ENCODE results near the gene RNASE2. TPM values are rescaled to one million over a fixed set of nuclear protein-coding genes. Genes with fewer than 3 reads are reported as not detected.
"Not testable (repeated sequence)": the region's sequence is repeated elsewhere in the genome, so short reads cannot be mapped to it uniquely, and the experiment has no call there.

Gene RNASE2
- total RNA-seq, result 1 to 10 TPM in 5 of 6 donors, not detected in 1; 1.3 to 8.3 (median 4.9) TPM

DNA sequence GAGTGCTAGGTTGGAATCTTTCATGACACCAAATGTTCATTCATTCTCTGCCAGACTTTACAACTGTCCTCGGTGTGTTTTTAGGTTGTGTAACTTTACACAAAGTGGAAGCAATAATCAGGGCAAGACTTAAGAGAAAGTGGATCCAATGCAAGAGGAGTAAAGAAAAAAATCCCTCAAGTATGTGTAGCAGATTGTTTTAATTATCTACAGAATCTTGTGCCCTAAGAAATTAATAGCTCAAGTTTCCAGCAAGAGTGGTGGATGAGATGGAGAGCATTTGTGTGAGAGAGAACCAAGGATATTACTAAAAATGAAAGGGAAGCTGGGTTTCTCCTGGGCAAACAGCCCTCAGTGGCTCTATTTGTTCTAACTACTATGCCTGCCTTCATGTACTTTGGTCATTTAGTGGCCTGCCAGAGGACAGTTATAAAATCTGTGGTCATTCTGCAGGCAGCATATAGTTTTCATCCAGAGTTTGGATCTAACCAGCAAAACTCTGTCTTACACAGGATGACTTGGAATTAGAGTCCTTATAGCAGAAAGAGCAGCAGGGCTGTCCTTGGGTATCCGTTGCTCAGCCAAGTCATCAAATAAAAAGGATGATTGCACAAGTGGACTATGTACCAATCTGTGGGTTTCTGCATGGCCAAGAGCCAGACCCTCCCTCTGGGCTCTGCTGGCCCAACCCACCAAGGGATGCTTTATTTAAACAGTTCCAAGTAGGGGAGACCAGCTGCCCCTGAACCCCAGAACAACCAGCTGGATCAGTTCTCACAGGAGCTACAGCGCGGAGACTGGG is at the start of gene RNASE2:
Gene RNASE2, plus strand, starts transcription at position 752 of the 802 bp plus-strand sequence. CDS start 285 bp downstream, outside the sequence.
- not testable (repeated sequence) for H3K4me1 ChIP-seq, H3K9me3 ChIP-seq, H3K27ac ChIP-seq, H3K4me3 ChIP-seq, DNase-seq, H3K27me3 ChIP-seq, H3K36me3 ChIP-seq
- WGBS, 2 donors, result 49 to 62% methylated on average over 4 of the region's 4 CpGs
- peak in 1 of 2 donors; percentile 55 for ATAC-seq (ENCODE audit: low FRiP score in 2 of 2)

DNA sequence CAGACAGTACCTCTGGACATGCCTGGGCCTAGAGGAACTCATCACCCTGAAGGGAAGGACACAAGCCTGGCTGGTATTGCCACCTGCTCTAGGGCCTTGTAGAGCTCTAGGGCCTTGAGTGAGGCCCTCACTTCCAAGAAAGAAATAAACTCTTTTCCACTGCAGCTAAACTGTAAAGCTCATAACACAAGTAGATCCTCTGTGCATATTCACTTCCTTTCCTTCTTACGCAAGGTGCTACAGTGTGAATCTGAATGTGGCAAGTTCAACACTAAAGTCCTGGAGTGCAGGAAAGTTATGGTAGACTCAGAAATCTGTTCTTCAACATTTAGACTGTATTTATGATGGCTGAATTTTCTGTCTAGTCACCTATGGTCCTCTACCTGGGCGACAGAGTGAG is 49.6 kb upstream of the RNASE2 start:
- Histone ChIP-seq H3K36me3 (no peaks in the 10 kb centered on the region), H3K4me1 (no peaks in the 10 kb centered on the region), H3K27me3 (no peaks in the 10 kb centered on the region), H3K4me3 (no peak overlapping the region), H3K9me3 (no peaks in the 10 kb centered on the region), H3K27ac (no peak overlapping the region)
- DNase-seq (no peak), ATAC-seq (ENCODE audit: low FRiP score in 2 of 2) (no peak)
- TF ChIP-seq POLR2A (IDR thresholded peaks at IDR 0.05) (no peak), EP300 (IDR thresholded peaks at IDR 0.05) (no peak), POLR2AphosphoS5 (IDR thresholded peaks at IDR 0.05) (no peak)
- TF ChIP-seq, protein P1, sequence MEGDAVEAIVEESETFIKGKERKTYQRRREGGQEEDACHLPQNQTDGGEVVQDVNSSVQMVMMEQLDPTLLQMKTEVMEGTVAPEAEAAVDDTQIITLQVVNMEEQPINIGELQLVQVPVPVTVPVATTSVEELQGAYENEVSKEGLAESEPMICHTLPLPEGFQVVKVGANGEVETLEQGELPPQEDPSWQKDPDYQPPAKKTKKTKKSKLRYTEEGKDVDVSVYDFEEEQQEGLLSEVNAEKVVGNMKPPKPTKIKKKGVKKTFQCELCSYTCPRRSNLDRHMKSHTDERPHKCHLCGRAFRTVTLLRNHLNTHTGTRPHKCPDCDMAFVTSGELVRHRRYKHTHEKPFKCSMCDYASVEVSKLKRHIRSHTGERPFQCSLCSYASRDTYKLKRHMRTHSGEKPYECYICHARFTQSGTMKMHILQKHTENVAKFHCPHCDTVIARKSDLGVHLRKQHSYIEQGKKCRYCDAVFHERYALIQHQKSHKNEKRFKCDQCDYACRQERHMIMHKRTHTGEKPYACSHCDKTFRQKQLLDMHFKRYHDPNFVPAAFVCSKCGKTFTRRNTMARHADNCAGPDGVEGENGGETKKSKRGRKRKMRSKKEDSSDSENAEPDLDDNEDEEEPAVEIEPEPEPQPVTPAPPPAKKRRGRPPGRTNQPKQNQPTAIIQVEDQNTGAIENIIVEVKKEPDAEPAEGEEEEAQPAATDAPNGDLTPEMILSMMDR (IDR thresholded peaks at IDR 0.05), result no peak
- WGBS, 2 donors, result 77 to 82% methylated on average over 2 of the region's 2 CpGs

DNA sequence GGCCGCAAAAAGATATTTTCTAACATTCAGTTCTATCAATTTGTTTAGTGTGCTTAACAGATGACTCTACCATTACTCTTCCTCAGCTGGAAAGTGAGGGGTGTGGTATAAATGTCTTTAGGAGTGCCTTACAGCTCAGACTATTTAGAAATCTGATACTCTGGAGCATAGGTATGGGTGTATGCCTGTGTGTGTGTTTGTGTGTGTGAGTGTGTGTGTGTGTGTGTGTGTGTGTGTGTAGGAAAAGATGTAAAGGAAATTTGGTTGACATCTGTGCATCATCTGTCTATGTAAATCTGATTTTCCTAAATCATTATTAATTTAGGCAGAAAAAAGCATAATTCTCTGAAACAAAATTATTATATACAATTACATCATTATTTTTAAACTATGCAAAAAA is 48.1 kb upstream of the RNASE2 start:
- Histone ChIP-seq H3K27ac (no peak overlapping the region), H3K27me3 (no peaks in the 10 kb centered on the region), H3K36me3 (no peaks in the 10 kb centered on the region), H3K9me3 (no peaks in the 10 kb centered on the region), H3K4me3 (no peak overlapping the region), H3K4me1 (no peaks in the 10 kb centered on the region)
- DNase-seq (no peak), ATAC-seq (ENCODE audit: low FRiP score in 2 of 2) (no peak)
- TF ChIP-seq EP300 (IDR thresholded peaks at IDR 0.05) (no peak), POLR2A (IDR thresholded peaks at IDR 0.05) (no peak), POLR2AphosphoS5 (IDR thresholded peaks at IDR 0.05) (no peak)
- TF ChIP-seq, protein P1 (IDR thresholded peaks at IDR 0.05), result no peak
- WGBS, 2 donors, result 86 to 95% methylated on average over 1 of the region's 1 CpG

DNA sequence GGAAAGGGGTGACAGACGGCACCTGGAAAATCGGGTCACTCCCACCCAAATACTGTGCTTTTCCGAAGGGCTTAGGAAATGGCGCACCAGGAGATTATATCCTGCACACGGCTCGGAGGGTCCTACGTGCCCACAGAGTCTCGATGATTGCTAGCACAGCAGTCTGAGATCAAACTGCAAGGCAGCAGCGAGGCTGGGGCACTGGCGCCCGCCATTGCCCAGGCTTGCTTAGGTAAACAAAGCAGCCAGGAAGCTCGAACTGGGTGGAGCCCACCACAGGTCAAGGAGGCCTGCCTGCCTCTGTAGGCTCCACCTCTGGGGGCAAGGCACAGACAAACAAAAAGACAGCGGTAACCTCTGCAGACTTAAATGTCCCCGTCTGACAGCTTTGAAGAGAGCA is 44.5 kb upstream of the RNASE2 start:
- H3K4me3 ChIP-seq; ATAC-seq (ENCODE audit: low FRiP score in 2 of 2); H3K4me1 ChIP-seq; H3K27me3 ChIP-seq; H3K27ac ChIP-seq; H3K36me3 ChIP-seq; H3K9me3 ChIP-seq: not testable (repeated sequence)
- 75 to 81% methylated on average over 9 to 10 of the region's 14 CpGs for WGBS, 2 donors
- peak in 1 of 2 donors; percentile 38 for DNase-seq

DNA sequence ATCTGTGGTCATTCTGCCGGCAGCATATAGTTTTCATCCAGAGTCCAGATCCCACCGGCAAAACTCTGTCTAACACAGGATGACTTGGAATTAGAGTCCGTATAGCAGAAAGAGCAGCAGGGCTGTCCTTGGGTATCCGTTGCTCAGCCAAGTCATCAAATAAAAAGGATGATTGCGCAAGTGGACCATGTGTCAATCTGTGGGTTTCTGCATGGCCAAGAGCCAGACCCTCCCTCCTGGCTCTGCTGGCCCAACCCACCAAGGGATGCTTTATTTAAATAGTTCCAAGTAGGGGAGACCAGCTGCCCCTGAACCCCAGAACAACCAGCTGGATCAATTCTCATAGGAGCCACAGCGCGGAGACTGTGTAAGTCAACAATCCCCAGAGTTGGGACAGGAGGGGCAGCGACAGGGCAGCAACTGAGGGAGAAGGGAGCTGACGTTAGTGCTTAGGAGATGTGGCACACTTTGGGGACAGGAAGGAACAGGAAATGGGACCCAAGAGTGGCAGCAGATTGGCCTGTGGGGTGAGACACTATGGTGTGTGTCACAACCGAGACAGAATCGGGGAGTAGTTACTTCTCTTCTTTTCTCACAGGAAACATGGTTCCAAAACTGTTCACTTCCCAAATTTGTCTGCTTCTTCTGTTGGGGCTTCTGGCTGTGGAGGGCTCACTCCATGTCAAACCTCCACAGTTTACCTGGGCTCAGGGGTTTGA is 36.1 kb upstream of the RNASE2 start:
- not testable (repeated sequence) for H3K9me3 ChIP-seq, H3K4me3 ChIP-seq, H3K27me3 ChIP-seq, H3K4me1 ChIP-seq, H3K36me3 ChIP-seq
- peak in 1 of 2 donors; percentile 28 for DNase-seq
- H3K27ac ChIP-seq, result peak overlapping the region in 1 of 4 donors; percentile 8
- peak; percentile 19 to 48 for ATAC-seq (ENCODE audit: low FRiP score in 2 of 2)
- 43 to 64% methylated on average over 11 of the region's 11 CpGs for WGBS, 2 donors

DNA sequence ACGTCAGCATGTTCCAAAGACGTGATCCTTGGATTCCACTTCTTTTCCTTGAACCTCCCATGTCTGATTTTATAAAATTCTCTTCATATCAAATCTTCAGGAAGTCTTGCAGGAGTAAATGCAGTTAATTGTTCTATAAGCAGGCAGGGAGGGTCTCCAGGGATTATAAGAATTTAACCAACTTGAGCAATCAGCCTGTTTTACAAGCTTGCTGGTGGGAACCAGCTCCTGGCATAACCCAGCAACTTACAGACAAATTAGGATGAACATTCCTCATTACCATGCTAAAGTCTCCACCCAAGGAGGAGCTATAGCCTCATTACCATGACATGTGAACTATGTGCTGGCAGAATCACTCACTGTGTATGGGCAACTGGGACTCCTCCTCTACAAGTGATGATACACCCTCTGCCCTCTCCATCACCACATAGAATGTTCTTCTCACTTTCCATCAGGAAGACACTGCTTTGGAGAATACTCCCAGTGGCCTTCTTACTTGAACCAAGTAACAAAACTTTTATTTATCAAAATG is 31.5 kb upstream of the RNASE2 start:
- not testable (repeated sequence) for H3K27me3 ChIP-seq; H3K36me3 ChIP-seq; ATAC-seq (ENCODE audit: low FRiP score in 2 of 2); H3K4me1 ChIP-seq; H3K27ac ChIP-seq; H3K9me3 ChIP-seq; DNase-seq; H3K4me3 ChIP-seq
- WGBS, 2 donors, result 18 to 58% methylated on average over 2 of the region's 2 CpGs

Measured in upper lobe of left lung (tissue), 6 donors.